GM12878 (cell line): ENCODE data around the gene TMIGD3. TPM values are rescaled to one million over a fixed set of nuclear protein-coding genes. Genes with fewer than 3 reads are reported as not detected.

Experiments
- BACH1 ChIP-seq: fragments of 450-650 bp; IDR thresholded peaks from 2 replicates; pipeline ENCODE4 v1.6.1; 2017; ENCODE audit warnings: mild to moderate bottlenecking, borderline replicate concordance
- DPF2 ChIP-seq: fragments of 450-650 bp; IDR thresholded peaks from 2 replicates; pipeline ENCODE4 v1.6.1; 2017; ENCODE audit warnings: mild to moderate bottlenecking
- E2F8 ChIP-seq: fragments of 450-650 bp; IDR thresholded peaks from 2 replicates; pipeline ENCODE4 v1.6.1; 2018; ENCODE audit warnings: mild to moderate bottlenecking, low read depth, moderate library complexity; ENCODE audit not compliant: partially characterized antibody
- FOS ChIP-seq: IDR thresholded peaks from 3 replicates; pipeline ENCODE4 v1.6.1; 2011; ENCODE audit warnings: borderline replicate concordance; ENCODE audit not compliant: insufficient read length; ENCODE audit errors: extremely low read depth
- IRF4 ChIP-seq: IDR thresholded peaks from 2 replicates; pipeline ENCODE4 v1.6.1; 2011; ENCODE audit warnings: low read depth, low read length
- KAT2A ChIP-seq: conservative IDR thresholded peaks from 2 replicates; pipeline ENCODE4 v1.6.1; 2011; ENCODE audit warnings: low read depth, low read length; ENCODE audit not compliant: control insufficient read depth
- MYC ChIP-seq: IDR thresholded peaks from 2 replicates; pipeline ENCODE4 v1.6.1; 2011; ENCODE audit warnings: mild to moderate bottlenecking, low read length, moderate library complexity, inconsistent platforms; ENCODE audit not compliant: insufficient read depth, insufficient replicate concordance, insufficient read length, severe bottlenecking
- NR2C1 ChIP-seq: fragments of 450-650 bp; IDR thresholded peaks from 2 replicates; pipeline ENCODE4 v1.6.1; 2017; ENCODE audit warnings: antibody characterized with exemption, mild to moderate bottlenecking, moderate library complexity
- RCOR1 ChIP-seq: conservative IDR thresholded peaks from 2 replicates; pipeline ENCODE4 v1.6.1; 2012; ENCODE audit warnings: low read depth, low read length, improper control_type of control experiment
- SREBF2 ChIP-seq: IDR thresholded peaks from 2 replicates; pipeline ENCODE4 v1.6.1; 2012; ENCODE audit warnings: mild to moderate bottlenecking, low read length
- YY1 ChIP-seq: IDR thresholded peaks from 2 replicates; pipeline ENCODE4 v1.6.1; 2011; ENCODE audit warnings: low read depth, mild to moderate bottlenecking, low read length
- polyA plus RNA-seq, 11 experiments: library from polyadenylated mRNA; depleted of rRNA in 4 of 11; unstranded in 6 of 11; stranded (reverse) in 5 of 11; fragments of >200 nt; fragmentation: Nextera tagmentation in 4 of 11; fragmentation: Illumina TruSeq in 1 of 11; extraction: Ambion mirVana in 4 of 11; extraction: Trizol in 1 of 11; gene quantifications; 1 replicate in 1 of 11; 2 replicates in 10 of 11; pipeline versions ENCODE4 v1.2.1 to v1.2.3, GENCODE V29; 2011 to 2016; ENCODE audit warnings: inconsistent platforms in 2 of 11, missing spikeins in 2 of 11, low read depth in 1 of 11
- total RNA-seq, 4 experiments: library from RNA; depleted of rRNA in 3 of 4; stranded (reverse); fragments of >200 nt in 3 of 4; fragmentation: Illumina TruSeq in 1 of 4; extraction: Trizol in 1 of 4; gene quantifications; 2 replicates each; pipeline versions ENCODE4 v1.2.1 to v1.2.3, GENCODE V29; 2013 to 2021
- TF ChIP-seq, protein P1 (sequence below): fragments of 450-650 bp; IDR thresholded peaks from 2 replicates; pipeline ENCODE4 v1.6.1; 2016; ENCODE audit warnings: mild to moderate bottlenecking, moderate library complexity, borderline replicate concordance
- TF ChIP-seq, protein P2 (sequence below): fragments of 450-650 bp; IDR thresholded peaks from 2 replicates; pipeline ENCODE4 v1.6.1; 2016; ENCODE audit warnings: mild to moderate bottlenecking
- TF ChIP-seq, protein P3 (sequence below): IDR thresholded peaks from 2 replicates; pipeline ENCODE4 v1.6.1; 2011; ENCODE audit warnings: low read depth, low read length, improper control_type of control experiment, borderline replicate concordance
- TF ChIP-seq, protein P4 (sequence below): fragments of 450-650 bp; IDR thresholded peaks from 2 replicates; pipeline ENCODE4 v1.6.1; 2017; ENCODE audit warnings: mild to moderate bottlenecking
- TF ChIP-seq, protein P5 (sequence below): fragments of 450-650 bp; IDR thresholded peaks from 2 replicates; pipeline ENCODE4 v1.6.1; 2014; ENCODE audit warnings: mild to moderate bottlenecking

Gene TMIGD3
- total and polyA plus RNA-seq, 10 of the 15 experiments (the other 5 are each of a cell fraction or from before 2014, with no cell fraction given), result 0.17 TPM; not detected in 9

DNA sequence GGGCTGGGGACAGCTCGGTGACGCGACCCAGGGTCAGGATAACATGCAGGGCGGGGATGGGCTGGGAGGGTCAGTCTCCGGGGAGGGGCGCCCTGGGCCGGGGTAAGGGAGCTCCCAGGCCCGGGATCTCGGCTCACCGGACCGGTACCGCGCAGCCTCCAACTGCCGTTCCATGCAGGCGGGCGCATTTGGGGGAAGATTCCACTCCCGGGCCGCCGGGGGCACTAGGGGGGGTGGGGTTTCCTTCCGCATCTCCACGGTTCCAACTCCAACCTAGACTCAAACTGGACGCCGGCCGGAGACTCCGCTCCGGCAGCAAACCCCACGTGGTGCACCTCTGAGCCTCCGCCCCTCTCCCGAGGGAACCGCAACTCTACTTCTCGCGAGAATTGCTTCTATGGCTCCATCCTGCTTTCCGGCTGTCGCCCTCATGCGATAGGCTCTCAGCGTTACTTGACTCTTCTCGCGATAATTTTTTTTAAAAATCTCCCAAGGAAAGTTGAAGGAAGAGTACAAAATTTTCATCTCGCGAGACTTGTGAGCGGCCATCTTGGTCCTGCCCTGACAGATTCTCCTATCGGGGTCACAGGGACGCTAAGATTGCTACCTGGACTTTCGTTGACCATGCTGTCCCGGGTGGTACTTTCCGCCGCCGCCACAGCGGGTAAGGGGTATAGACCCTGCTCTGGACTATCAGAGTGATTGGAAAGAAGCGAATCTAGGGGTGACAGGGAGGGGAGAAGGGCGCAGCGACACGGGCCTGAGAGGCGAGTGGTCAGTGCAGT, 54.3 kb downstream of the TMIGD3 start, which contains the start of the genes ATP5PB and WDR77 (continued):
- TF ChIP-seq, protein P1, sequence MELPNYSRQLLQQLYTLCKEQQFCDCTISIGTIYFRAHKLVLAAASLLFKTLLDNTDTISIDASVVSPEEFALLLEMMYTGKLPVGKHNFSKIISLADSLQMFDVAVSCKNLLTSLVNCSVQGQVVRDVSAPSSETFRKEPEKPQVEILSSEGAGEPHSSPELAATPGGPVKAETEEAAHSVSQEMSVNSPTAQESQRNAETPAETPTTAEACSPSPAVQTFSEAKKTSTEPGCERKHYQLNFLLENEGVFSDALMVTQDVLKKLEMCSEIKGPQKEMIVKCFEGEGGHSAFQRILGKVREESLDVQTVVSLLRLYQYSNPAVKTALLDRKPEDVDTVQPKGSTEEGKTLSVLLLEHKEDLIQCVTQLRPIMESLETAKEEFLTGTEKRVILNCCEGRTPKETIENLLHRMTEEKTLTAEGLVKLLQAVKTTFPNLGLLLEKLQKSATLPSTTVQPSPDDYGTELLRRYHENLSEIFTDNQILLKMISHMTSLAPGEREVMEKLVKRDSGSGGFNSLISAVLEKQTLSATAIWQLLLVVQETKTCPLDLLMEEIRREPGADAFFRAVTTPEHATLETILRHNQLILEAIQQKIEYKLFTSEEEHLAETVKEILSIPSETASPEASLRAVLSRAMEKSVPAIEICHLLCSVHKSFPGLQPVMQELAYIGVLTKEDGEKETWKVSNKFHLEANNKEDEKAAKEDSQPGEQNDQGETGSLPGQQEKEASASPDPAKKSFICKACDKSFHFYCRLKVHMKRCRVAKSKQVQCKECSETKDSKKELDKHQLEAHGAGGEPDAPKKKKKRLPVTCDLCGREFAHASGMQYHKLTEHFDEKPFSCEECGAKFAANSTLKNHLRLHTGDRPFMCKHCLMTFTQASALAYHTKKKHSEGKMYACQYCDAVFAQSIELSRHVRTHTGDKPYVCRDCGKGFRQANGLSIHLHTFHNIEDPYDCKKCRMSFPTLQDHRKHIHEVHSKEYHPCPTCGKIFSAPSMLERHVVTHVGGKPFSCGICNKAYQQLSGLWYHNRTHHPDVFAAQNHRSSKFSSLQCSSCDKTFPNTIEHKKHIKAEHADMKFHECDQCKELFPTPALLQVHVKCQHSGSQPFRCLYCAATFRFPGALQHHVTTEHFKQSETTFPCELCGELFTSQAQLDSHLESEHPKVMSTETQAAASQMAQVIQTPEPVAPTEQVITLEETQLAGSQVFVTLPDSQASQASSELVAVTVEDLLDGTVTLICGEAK, result peak; percentile 59; the same call in 1 of the 2 replicates
- TF ChIP-seq, protein P2, sequence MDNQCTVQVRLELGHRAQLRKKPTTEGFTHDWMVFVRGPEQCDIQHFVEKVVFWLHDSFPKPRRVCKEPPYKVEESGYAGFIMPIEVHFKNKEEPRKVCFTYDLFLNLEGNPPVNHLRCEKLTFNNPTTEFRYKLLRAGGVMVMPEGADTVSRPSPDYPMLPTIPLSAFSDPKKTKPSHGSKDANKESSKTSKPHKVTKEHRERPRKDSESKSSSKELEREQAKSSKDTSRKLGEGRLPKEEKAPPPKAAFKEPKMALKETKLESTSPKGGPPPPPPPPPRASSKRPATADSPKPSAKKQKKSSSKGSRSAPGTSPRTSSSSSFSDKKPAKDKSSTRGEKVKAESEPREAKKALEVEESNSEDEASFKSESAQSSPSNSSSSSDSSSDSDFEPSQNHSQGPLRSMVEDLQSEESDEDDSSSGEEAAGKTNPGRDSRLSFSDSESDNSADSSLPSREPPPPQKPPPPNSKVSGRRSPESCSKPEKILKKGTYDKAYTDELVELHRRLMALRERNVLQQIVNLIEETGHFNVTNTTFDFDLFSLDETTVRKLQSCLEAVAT, result peak; percentile 57
- TF ChIP-seq YY1, result peak; percentile 97
- no peak for TF ChIP-seq KAT2A
- TF ChIP-seq RCOR1, result peak; percentile 99; the same call in 1 of the 2 replicates
- TF ChIP-seq FOS, result no peak
- TF ChIP-seq, protein P3, sequence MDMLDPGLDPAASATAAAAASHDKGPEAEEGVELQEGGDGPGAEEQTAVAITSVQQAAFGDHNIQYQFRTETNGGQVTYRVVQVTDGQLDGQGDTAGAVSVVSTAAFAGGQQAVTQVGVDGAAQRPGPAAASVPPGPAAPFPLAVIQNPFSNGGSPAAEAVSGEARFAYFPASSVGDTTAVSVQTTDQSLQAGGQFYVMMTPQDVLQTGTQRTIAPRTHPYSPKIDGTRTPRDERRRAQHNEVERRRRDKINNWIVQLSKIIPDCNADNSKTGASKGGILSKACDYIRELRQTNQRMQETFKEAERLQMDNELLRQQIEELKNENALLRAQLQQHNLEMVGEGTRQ, result peak; percentile 82
- TF ChIP-seq SREBF2, result no peak
- no peak for TF ChIP-seq BACH1
- no peak for TF ChIP-seq E2F8
- no peak for TF ChIP-seq IRF4
- TF ChIP-seq, protein P4, sequence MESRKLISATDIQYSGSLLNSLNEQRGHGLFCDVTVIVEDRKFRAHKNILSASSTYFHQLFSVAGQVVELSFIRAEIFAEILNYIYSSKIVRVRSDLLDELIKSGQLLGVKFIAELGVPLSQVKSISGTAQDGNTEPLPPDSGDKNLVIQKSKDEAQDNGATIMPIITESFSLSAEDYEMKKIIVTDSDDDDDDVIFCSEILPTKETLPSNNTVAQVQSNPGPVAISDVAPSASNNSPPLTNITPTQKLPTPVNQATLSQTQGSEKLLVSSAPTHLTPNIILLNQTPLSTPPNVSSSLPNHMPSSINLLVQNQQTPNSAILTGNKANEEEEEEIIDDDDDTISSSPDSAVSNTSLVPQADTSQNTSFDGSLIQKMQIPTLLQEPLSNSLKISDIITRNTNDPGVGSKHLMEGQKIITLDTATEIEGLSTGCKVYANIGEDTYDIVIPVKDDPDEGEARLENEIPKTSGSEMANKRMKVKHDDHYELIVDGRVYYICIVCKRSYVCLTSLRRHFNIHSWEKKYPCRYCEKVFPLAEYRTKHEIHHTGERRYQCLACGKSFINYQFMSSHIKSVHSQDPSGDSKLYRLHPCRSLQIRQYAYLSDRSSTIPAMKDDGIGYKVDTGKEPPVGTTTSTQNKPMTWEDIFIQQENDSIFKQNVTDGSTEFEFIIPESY, result no peak
- no peak for TF ChIP-seq DPF2
- TF ChIP-seq NR2C1, result peak; percentile 35
- TF ChIP-seq MYC, result no peak
- TF ChIP-seq, protein P5, sequence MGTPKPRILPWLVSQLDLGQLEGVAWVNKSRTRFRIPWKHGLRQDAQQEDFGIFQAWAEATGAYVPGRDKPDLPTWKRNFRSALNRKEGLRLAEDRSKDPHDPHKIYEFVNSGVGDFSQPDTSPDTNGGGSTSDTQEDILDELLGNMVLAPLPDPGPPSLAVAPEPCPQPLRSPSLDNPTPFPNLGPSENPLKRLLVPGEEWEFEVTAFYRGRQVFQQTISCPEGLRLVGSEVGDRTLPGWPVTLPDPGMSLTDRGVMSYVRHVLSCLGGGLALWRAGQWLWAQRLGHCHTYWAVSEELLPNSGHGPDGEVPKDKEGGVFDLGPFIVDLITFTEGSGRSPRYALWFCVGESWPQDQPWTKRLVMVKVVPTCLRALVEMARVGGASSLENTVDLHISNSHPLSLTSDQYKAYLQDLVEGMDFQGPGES, result no peak
